HepG2 (cell line): Measurements from ENCODE around the gene PPP1R8. TPM values are rescaled to one million over a fixed set of nuclear protein-coding genes. Genes with fewer than 3 reads are reported as not detected.

ENCODE experiments used
- ARNT ChIP-seq: fragments of 450-650 bp; IDR thresholded peaks from 2 replicates; pipeline ENCODE4 v1.6.1; 2017
- CEBPB ChIP-seq: IDR thresholded peaks from 2 replicates; pipeline ENCODE4 v1.6.1; 2011; ENCODE audit warnings: low read depth, low read length, improper control_type of control experiment, borderline replicate concordance
- CENPT ChIP-seq: sonication (generic); formaldehyde crosslinking; IDR thresholded peaks from 2 replicates; pipeline ENCODE4 v1.8.0; 2022; ENCODE audit warnings: low read depth, mild to moderate bottlenecking, moderate library complexity, missing genetic modification reagents
- E2F5 ChIP-seq: sonication (generic); formaldehyde crosslinking; conservative IDR thresholded peaks from 2 replicates; pipeline ENCODE4 v1.4.0; 2020; ENCODE audit warnings: missing genetic modification reagents
- EZH2 ChIP-seq: conservative IDR thresholded peaks from 2 replicates; pipeline ENCODE4 v1.6.1; 2012; ENCODE audit warnings: mild to moderate bottlenecking, low read depth, low read length, moderate library complexity
- FOSL2 ChIP-seq: sonication (generic); formaldehyde crosslinking; IDR thresholded peaks from 2 replicates; pipeline ENCODE4 v1.4.0; 2020; ENCODE audit warnings: missing genetic modification reagents
- FOXA3 ChIP-seq: IDR thresholded peaks from 2 replicates; pipeline ENCODE4 v1.6.1; 2016; ENCODE audit warnings: missing genetic modification reagents, missing compliant biosample characterization
- HNF1B ChIP-seq: sonication (generic); formaldehyde crosslinking; IDR thresholded peaks from 2 replicates; pipeline ENCODE4 v1.5.1; 2020; ENCODE audit warnings: mild to moderate bottlenecking, moderate library complexity, missing genetic modification reagents
- IRF1 ChIP-seq: sonication (generic); formaldehyde crosslinking; IDR thresholded peaks from 2 replicates; pipeline ENCODE4 v1.4.0; 2020; ENCODE audit warnings: low read depth, mild to moderate bottlenecking, missing genetic modification reagents
- JUND ChIP-seq: sonication (generic); formaldehyde crosslinking; IDR thresholded peaks from 2 replicates; pipeline ENCODE4 v1.8.0; 2022; ENCODE audit warnings: mild to moderate bottlenecking, missing genetic modification reagents
- KAT8 ChIP-seq: IDR thresholded peaks from 2 replicates; pipeline ENCODE4 v1.6.1; 2016; ENCODE audit warnings: missing genetic modification reagents, missing compliant biosample characterization
- MXI1 ChIP-seq: IDR thresholded peaks from 3 replicates; pipeline ENCODE4 v1.6.1; 2012; ENCODE audit warnings: low read depth, low read length, inconsistent platforms, borderline replicate concordance
- MZF1 ChIP-seq: sonication (generic); formaldehyde crosslinking; IDR thresholded peaks from 2 replicates; pipeline ENCODE4 v1.8.1; 2023; ENCODE audit warnings: mild to moderate bottlenecking, missing genetic modification reagents, borderline replicate concordance
- NAIF1 ChIP-seq: sonication (generic); formaldehyde crosslinking; IDR thresholded peaks from 2 replicates; pipeline ENCODE4 v1.5.0; 2020; ENCODE audit warnings: mild to moderate bottlenecking, missing genetic modification reagents, borderline replicate concordance
- NR3C1 ChIP-seq: sonication (generic); formaldehyde crosslinking; IDR thresholded peaks from 2 replicates; pipeline ENCODE4 v1.4.0; 2020; ENCODE audit warnings: missing genetic modification reagents
- PHF21A ChIP-seq: sonication (generic); formaldehyde crosslinking; IDR thresholded peaks from 2 replicates; pipeline ENCODE4 v1.5.0; 2020; ENCODE audit warnings: mild to moderate bottlenecking, missing genetic modification reagents
- REL ChIP-seq: sonication (generic); formaldehyde crosslinking; conservative IDR thresholded peaks from 2 replicates; pipeline ENCODE4 v1.8.0; 2022; ENCODE audit warnings: mild to moderate bottlenecking, missing genetic modification reagents, moderate library complexity
- RORA ChIP-seq: sonication (generic); formaldehyde crosslinking; IDR thresholded peaks from 2 replicates; pipeline ENCODE4 v1.5.0; 2020; ENCODE audit warnings: mild to moderate bottlenecking, missing genetic modification reagents, moderate library complexity
- TMF1 ChIP-seq: sonication (generic); formaldehyde crosslinking; IDR thresholded peaks from 2 replicates; pipeline ENCODE4 v1.8.1; 2022; ENCODE audit warnings: low read depth, missing genetic modification reagents
- YY1 ChIP-seq: IDR thresholded peaks from 2 replicates; pipeline ENCODE4 v1.6.1; 2011; ENCODE audit warnings: low read length, low read depth, moderate library complexity, mild to moderate bottlenecking; ENCODE audit not compliant: insufficient read depth, insufficient replicate concordance
- ZFP82 ChIP-seq: sonication (generic); formaldehyde crosslinking; IDR thresholded peaks from 2 replicates; pipeline ENCODE4 v1.5.1; 2020; ENCODE audit warnings: mild to moderate bottlenecking, missing genetic modification reagents, borderline replicate concordance
- ZFP90 ChIP-seq: sonication (generic); formaldehyde crosslinking; IDR thresholded peaks from 2 replicates; pipeline ENCODE4 v1.8.0; 2022; ENCODE audit warnings: missing genetic modification reagents, mild to moderate bottlenecking, inconsistent platforms, borderline replicate concordance
- ZFX ChIP-seq: sonication (generic); formaldehyde crosslinking; IDR thresholded peaks from 2 replicates; pipeline ENCODE4 v1.4.0; 2020; ENCODE audit warnings: mild to moderate bottlenecking, low read depth, missing genetic modification reagents, moderate library complexity
- ZNF264 ChIP-seq: sonication (generic); formaldehyde crosslinking; IDR thresholded peaks from 2 replicates; pipeline ENCODE4 v1.4.0; 2020; ENCODE audit warnings: missing genetic modification reagents
- ZNF282 ChIP-seq: fragments of 450-650 bp; IDR thresholded peaks from 2 replicates; pipeline ENCODE4 v1.6.1; 2018; ENCODE audit not compliant: partially characterized antibody
- ZNF569 ChIP-seq: sonication (generic); formaldehyde crosslinking; IDR thresholded peaks from 2 replicates; pipeline ENCODE4 v1.5.0; 2020; ENCODE audit warnings: mild to moderate bottlenecking, missing genetic modification reagents, moderate library complexity, borderline replicate concordance
- ZNF589 ChIP-seq: sonication (generic); formaldehyde crosslinking; conservative IDR thresholded peaks from 2 replicates; pipeline ENCODE4 v1.8.0; 2022; ENCODE audit warnings: mild to moderate bottlenecking, moderate library complexity, missing genetic modification reagents
- ZNF607 ChIP-seq: sonication (generic); formaldehyde crosslinking; IDR thresholded peaks from 2 replicates; pipeline ENCODE4 v1.5.1; 2020; ENCODE audit warnings: missing genetic modification reagents, mild to moderate bottlenecking, borderline replicate concordance
- ZNF614 ChIP-seq: IDR thresholded peaks from 2 replicates; pipeline ENCODE4 v1.6.1; 2018; ENCODE audit warnings: missing biosample characterization, missing genetic modification reagents, inconsistent platforms, borderline replicate concordance
- polyA plus RNA-seq, 8 experiments: library from polyadenylated mRNA; depleted of rRNA in 3 of 8; stranded (reverse) in 7 of 8; unstranded in 1 of 8; fragments of >200 nt; fragmentation: Illumina TruSeq in 4 of 8; extraction: Trizol in 4 of 8; gene quantifications; 2 replicates each; pipeline versions ENCODE4 v1.2.1 to v1.2.3, GENCODE V29; 2011 to 2016; ENCODE audit warnings: low read depth in 4 of 8, missing spikeins in 1 of 8, mixed read lengths in 1 of 8; ENCODE audit not compliant: insufficient read depth in 1 of 8
- total RNA-seq, 5 experiments: library from RNA; depleted of rRNA; stranded (reverse); fragments of >200 nt; fragmentation: Illumina TruSeq; extraction: Trizol; gene quantifications; 2 replicates each; pipeline ENCODE4 v1.2.3, GENCODE V29; 2016; ENCODE audit warnings: low read depth in 1 of 5

The PPP1R8 gene
- total and polyA plus RNA-seq, 2 of the 13 experiments (the other 11 are each of a cell fraction or from before 2014, with no cell fraction given) = 38.3 to 62.2 TPM

- TF ChIP-seq YY1 (no peak), HNF1B (CRISPR knock-in tag) (0 out of 2 replicates have a peak, but pooled peaks have one; percentile 15), ZFP90 (CRISPR knock-in tag) (peak; percentile 72; the same call in 1 of the 2 replicates), IRF1 (CRISPR knock-in tag) (no peak), MZF1 (CRISPR knock-in tag) (no peak), CEBPB (no peak), ZNF569 (CRISPR knock-in tag) (no peak), ZFX (CRISPR knock-in tag) (peak; percentile 5; the same call in 1 of the 2 replicates), EZH2 (no peak), ARNT (no peak), REL (CRISPR knock-in tag) (no peak), MXI1 (no peak), ZFP82 (CRISPR knock-in tag) (no peak), NR3C1 (CRISPR knock-in tag) (no peak), JUND (CRISPR knock-in tag) (no peak), ZNF614 (peak; percentile 72; the same call in 1 of the 2 replicates), KAT8 (CRISPR knock-in tag) (no peak), FOSL2 (0 out of 2 replicates have a peak, but pooled peaks have one; percentile 19), NAIF1 (CRISPR knock-in tag) (no peak), TMF1 (CRISPR knock-in tag) (no peak), ZNF589 (CRISPR knock-in tag) (no peak), CENPT (CRISPR knock-in tag) (no peak), FOXA3 (CRISPR knock-in tag) (0 out of 2 replicates have a peak, but pooled peaks have one; percentile 34), RORA (CRISPR knock-in tag) (no peak), E2F5 (CRISPR knock-in tag) (no peak), ZNF264 (CRISPR knock-in tag) (no peak), PHF21A (CRISPR knock-in tag) (no peak), ZNF282 (no peak), ZNF607 (CRISPR knock-in tag) (no peak)
Measured at GRCh38 chr1:27858072-27858948, 27.7 kb downstream of the PPP1R8 start (continued).
